Spinal cord (tissue), 10 donors: ENCODE data around the gene RPIA. TPM values are rescaled to one million over a fixed set of nuclear protein-coding genes. Genes with fewer than 3 reads are reported as not detected.

Experiments used
- DNase-seq, 6 donors: peaks; one replicate each; pipeline versions ENCODE4 v3.0.0 to v3.0.0-alpha.2; 2013 to 2015; ENCODE audit warnings: low spot score in 6 of 6, low read depth in 4 of 6
- H3K27ac ChIP-seq: one replicate; pipeline ENCODE4 v1.5.1; 2013; ENCODE audit warnings: low read depth, low read length, control low read depth
- H3K27me3 ChIP-seq: one replicate; pipeline ENCODE4 v1.6.1; 2013; ENCODE audit warnings: low read length; ENCODE audit not compliant: control insufficient read depth, insufficient read depth
- H3K36me3 ChIP-seq: one replicate; pipeline ENCODE4 v1.6.1; 2013; ENCODE audit warnings: low read length; ENCODE audit not compliant: control insufficient read depth, insufficient read depth
- H3K4me1 ChIP-seq: one replicate; pipeline ENCODE4 v1.6.1; 2013; ENCODE audit warnings: low read length; ENCODE audit not compliant: control insufficient read depth, insufficient read depth
- H3K4me3 ChIP-seq: one replicate; pipeline ENCODE4 v1.5.1; 2013; ENCODE audit warnings: low read depth, low read length, control low read depth
- H3K9me3 ChIP-seq: one replicate; pipeline ENCODE4 v1.6.1; 2013; ENCODE audit warnings: low read length; ENCODE audit not compliant: control insufficient read depth, insufficient read depth
- WGBS: methylation state at CpG from one replicate; pipeline ENCODE4 v1.1.5; 2013; ENCODE audit warnings: missing lambda C conversion rate; ENCODE audit not compliant: insufficient coverage; 5-methylcytosine and 5-hydroxymethylcytosine counted together
- polyA plus RNA-seq, 2 donors: library from polyadenylated mRNA; unstranded; fragments of 120-200 nt; gene quantifications; one replicate each; pipeline ENCODE4 v1.2.1, GENCODE V29; 2013; ENCODE audit not compliant: insufficient read length in 2 of 2
- total RNA-seq, 2 donors: library from RNA; depleted of rRNA in 1 of 2; stranded (reverse); fragments of 120-200 nt in 1 of 2; fragments of >200 nt in 1 of 2; gene quantifications; one replicate each; pipeline versions ENCODE4 v1.2.3 to v1.2.4, GENCODE V29; 2013 to 2014
- donor health status: healthy.

RPIA gene
- total and polyA plus RNA-seq, 4 donors = 9.0 to 18.2 (median 14.2) TPM

DNA sequence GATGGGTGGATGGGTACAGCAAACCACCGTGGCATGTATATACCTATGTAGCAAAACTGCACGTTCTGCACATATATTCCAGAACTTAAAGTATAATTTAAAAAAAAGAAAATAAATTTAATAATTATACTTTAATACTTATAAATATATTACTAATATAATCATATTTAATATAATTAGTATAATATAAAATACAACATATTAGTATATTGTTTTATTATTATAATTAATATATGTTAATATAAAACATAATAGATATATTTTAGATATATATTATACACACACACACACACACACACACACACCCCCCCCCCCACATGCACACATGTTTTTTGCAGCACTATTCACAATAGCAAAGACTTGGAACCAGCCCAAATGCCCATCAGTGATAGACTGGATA is 29.8 kb downstream of the RPIA start:
- DNase-seq = no peak
- Histone ChIP-seq H3K4me1 (no peaks in the 10 kb centered on the region), H3K36me3 (no peaks in the 10 kb centered on the region), H3K27ac (no peak overlapping the region), H3K27me3 (no peaks in the 10 kb centered on the region), H3K9me3 (no peaks in the 10 kb centered on the region), H3K4me3 (no peak overlapping the region)
- no CpG with 5 or more reads among the region's 2 CpGs for WGBS

DNA sequence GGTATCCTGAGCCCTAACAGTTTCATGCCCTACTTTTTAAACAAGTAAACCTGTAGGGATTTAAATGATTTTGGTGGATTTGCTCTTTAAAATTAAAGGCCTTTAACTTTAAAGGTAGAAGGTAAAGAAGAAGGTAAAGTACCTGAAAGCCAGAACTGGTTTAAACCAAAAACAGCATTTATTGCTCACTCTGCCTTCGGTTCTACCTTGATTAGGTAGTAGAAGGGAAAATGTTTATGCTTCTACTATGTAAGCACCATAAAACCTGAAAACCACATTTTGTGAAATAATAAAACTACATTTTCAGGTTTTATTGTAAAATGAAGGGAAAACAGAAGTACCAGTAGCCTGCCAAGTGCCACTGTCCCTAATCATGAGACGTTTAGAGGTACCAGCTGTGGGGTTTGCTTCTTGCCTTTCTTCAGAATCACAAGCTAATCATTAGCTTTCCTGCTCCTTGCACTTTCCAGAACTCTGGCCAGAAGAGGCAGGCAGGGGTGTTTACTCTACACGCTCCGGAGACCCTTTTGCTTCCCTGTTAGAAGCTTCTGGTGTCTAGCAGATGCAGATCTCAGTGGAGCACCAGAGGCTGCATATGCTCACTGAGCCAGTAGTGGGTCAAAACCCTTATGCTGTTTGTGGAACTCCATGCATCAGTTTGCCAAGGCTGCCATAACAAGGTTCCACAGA is 33.3 kb downstream of the RPIA start:
- H3K9me3 ChIP-seq = no peaks in the 10 kb centered on the region
- H3K4me1 ChIP-seq = no peaks in the 10 kb centered on the region
- H3K36me3 ChIP-seq = no peaks in the 10 kb centered on the region
- no peak overlapping the region for H3K4me3 ChIP-seq
- no peak for DNase-seq
- H3K27ac ChIP-seq = no peak overlapping the region
- 92% methylated on average over 2 of the region's 4 CpGs for WGBS
- no peaks in the 10 kb centered on the region for H3K27me3 ChIP-seq

DNA sequence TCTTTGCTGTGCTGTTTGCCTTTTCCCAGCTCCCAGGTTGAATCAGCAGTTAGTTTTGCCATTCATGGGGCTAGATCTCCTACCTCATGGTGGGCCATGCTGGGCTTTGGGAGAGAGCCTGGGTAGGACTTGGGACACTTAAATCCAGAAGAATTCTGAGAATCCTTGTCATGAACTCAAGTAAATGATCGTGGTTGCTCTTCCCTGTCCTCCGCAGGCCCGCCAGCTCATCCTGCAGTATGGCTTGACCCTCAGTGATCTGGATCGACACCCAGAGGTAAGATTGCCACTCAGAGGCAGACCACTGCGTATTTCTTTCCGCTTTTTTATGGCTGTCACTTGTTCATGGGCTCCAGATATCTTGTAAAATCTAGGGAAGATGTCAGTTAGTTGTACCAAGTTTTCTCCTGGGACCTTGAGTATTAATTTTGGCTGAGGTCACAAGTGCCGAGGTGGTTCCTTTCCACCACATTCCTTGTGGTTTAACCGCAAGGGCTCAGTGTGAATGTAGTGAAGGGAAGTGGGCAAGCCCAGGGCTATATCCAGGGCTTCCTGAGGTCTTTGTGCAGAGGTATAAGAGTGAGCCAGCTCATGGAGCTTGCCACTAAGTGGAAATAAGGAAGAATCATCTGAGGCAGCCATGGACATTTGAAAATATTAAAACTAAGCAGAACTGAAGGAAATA is 37.7 kb downstream of the RPIA start:
- H3K27me3 ChIP-seq = no peaks in the 10 kb centered on the region
- 94% methylated on average over 8 of the region's 8 CpGs for WGBS

GRCh38 chr2:88733155-88733902 is 41.9 kb downstream of the RPIA start:
- Histone ChIP-seq H3K27ac (no peak overlapping the region), H3K4me1 (no peaks in the 10 kb centered on the region), H3K27me3 (no peaks in the 10 kb centered on the region), H3K9me3 (no peaks in the 10 kb centered on the region), H3K4me3 (no peak overlapping the region), H3K36me3 (peaks cover 11% of the 10 kb centered on the region)
- no peak for DNase-seq
- 100% methylated on average over 3 of the region's 4 CpGs for WGBS

More for the DNA sequence above, 37.7 kb downstream of the RPIA start:
- Histone ChIP-seq H3K9me3 (no peaks in the 10 kb centered on the region), H3K4me1 (no peaks in the 10 kb centered on the region), H3K4me3 (no peak overlapping the region), H3K27ac (no peak overlapping the region), H3K36me3 (no peaks in the 10 kb centered on the region)
- DNase-seq = no peak

GRCh38 chr2:88735133-88735532 is 43.7 kb downstream of the RPIA start:
- Histone ChIP-seq H3K36me3 (peaks cover 11% of the 10 kb centered on the region), H3K27ac (no peak overlapping the region), H3K4me3 (no peak overlapping the region), H3K27me3 (no peaks in the 10 kb centered on the region), H3K9me3 (no peaks in the 10 kb centered on the region), H3K4me1 (no peaks in the 10 kb centered on the region)
- no CpG with 5 or more reads among the region's 4 CpGs for WGBS
- peak in 4 of 6 donors; percentile 7 to 69 (median 30) for DNase-seq

GRCh38 chr2:88735853-88736252 is 44.4 kb downstream of the RPIA start:
- WGBS = 100% methylated on average over 5 of the region's 6 CpGs
- peaks cover 11% of the 10 kb centered on the region for H3K36me3 ChIP-seq
- DNase-seq = no peak
- H3K4me1 ChIP-seq = no peaks in the 10 kb centered on the region
- no peaks in the 10 kb centered on the region for H3K9me3 ChIP-seq
- H3K4me3 ChIP-seq = no peak overlapping the region
- H3K27me3 ChIP-seq = no peaks in the 10 kb centered on the region
- H3K27ac ChIP-seq = no peak overlapping the region

DNA sequence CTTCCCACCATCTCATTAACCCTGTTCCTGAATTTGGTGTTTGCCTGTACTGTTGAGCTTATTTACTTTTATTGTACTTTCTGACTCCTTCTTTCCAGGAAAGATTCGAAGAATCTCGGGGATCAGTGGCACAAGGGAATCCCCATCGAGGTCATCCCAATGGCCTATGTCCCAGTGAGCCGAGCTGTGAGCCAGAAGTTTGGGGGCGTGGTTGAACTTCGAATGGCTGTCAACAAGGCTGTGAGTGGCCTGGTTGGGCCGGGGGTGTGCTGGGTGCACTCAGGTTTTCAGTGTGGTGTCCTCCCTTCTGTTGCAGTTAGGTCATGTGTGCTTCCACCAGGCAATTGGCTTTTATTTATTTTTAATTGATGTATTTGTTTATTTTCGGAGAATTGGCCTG is 45.0 kb downstream of the RPIA start:
- no peak for DNase-seq
- H3K27ac ChIP-seq = no peak overlapping the region
- H3K9me3 ChIP-seq = no peaks in the 10 kb centered on the region
- no peaks in the 10 kb centered on the region for H3K4me1 ChIP-seq
- 89% methylated on average over 5 of the region's 8 CpGs for WGBS
- H3K27me3 ChIP-seq = no peaks in the 10 kb centered on the region
- H3K4me3 ChIP-seq = no peak overlapping the region
- peaks cover 13% of the 10 kb centered on the region for H3K36me3 ChIP-seq

GRCh38 chr2:88737385-88737784 is 45.9 kb downstream of the RPIA start:
- H3K4me1 ChIP-seq = no peaks in the 10 kb centered on the region
- no peak overlapping the region for H3K4me3 ChIP-seq
- H3K36me3 ChIP-seq = peaks cover 13% of the 10 kb centered on the region
- no peaks in the 10 kb centered on the region for H3K27me3 ChIP-seq
- H3K27ac ChIP-seq = peak overlapping the region; percentile 6
- DNase-seq = no peak
- 92% methylated on average over 3 of the region's 4 CpGs for WGBS
- H3K9me3 ChIP-seq = no peaks in the 10 kb centered on the region

DNA sequence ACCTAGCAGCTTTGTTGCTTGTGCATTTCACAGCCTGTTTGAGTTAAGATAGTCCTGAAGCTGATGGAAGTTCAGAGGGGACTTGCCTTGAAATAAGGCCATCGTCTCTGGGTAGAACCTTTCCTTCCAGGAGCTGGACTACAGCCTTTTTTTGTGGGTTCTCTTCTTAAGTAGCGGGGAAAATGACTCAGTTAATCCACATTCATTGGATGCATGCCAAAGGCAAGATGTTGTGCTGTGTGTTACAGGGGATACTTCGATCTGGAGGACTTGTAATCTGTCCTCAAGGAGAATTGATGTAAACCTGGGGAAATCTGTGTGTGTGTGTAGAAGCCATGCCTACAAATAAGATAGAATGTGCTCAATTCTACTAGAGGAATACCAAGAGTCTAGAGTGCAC is 46.8 kb downstream of the RPIA start:
- Histone ChIP-seq H3K27ac (no peak overlapping the region), H3K4me3 (no peak overlapping the region), H3K4me1 (no peaks in the 10 kb centered on the region), H3K27me3 (no peaks in the 10 kb centered on the region), H3K36me3 (peaks cover 13% of the 10 kb centered on the region), H3K9me3 (peaks cover under 1% of the 10 kb centered on the region)
- no peak for DNase-seq
- WGBS = 90% methylated on average over 2 of the region's 3 CpGs
